HepG2 (cell line): Measurements from ENCODE around the gene NLRP13. TPM values are rescaled to one million over a fixed set of nuclear protein-coding genes. Genes with fewer than 3 reads are reported as not detected.

Experiments
- ATAC-seq: fragments of 200-7000 bp; cut with Tn5 transposase; 3 replicates; pipeline ENCODE4 v1.9.1; 2020; ENCODE audit warnings: mild to moderate bottlenecking, moderate library complexity
- BruUV-seq: library from RNA; stranded (reverse); fragments of 400-500 nt; replicated peaks from 2 replicates; lab custom pipeline; 2021; lab: Mats Ljungman, UMichigan
- CTCF ChIA-PET: fragments of 300-600 bp; formaldehyde crosslinking; extraction: SDS; loops from one replicate; lab custom pipeline; 2021; ENCODE audit warnings: low total read pairs, inconsistent platforms, low intra/inter-chr PET ratio; lab: Yijun Ruan, JAX
- POLR2A ChIA-PET: fragments of 350-600 bp; sonication (Branson Sonifier 250); formaldehyde crosslinking; loops from one replicate; lab custom pipeline; 2020; ENCODE audit warnings: antibody characterized with exemption, inconsistent platforms; lab: Yijun Ruan, JAX
- DNase-seq: peaks from one replicate; pipeline ENCODE4 v3.0.0-alpha.2; 2015; ENCODE audit warnings: low spot score
- FAIRE-seq: peaks from 3 replicates; lab custom pipeline; 2011; peaks lifted over from hg19 to GRCh38; lab: Jason Lieb, UNC
- H2AFZ ChIP-seq: one replicate; pipeline ENCODE4 v1.6.1; 2011; ENCODE audit warnings: low read length, inconsistent platforms
- H3K27ac ChIP-seq: fragments of 300-600 bp; 3 replicates; pipeline ENCODE4 v1.8.0; 2011; ENCODE audit warnings: mixed run types, mild to moderate bottlenecking, mixed read lengths, low read length, inconsistent platforms; ENCODE audit not compliant: insufficient read depth; ENCODE audit errors: extremely low read length
- H3K27me3 ChIP-seq, 2 experiments: fragments of 200-600 bp in 1 of 2; 2 replicates in 1 of 2; 3 replicates in 1 of 2; pipeline versions ENCODE4 v1.6.0 to v1.8.0; 2011; ENCODE audit warnings: low read length in 2 of 2, mild to moderate bottlenecking in 2 of 2, moderate library complexity in 2 of 2, inconsistent platforms in 1 of 2; ENCODE audit not compliant: insufficient read depth in 2 of 2, control insufficient read depth in 1 of 2
- H3K36me3 ChIP-seq, 2 experiments: fragments of 200-600 bp in 1 of 2; replicated peaks in 1 of 2; 2 replicates in 1 of 2; 3 replicates in 1 of 2; pipeline versions ENCODE4 v1.5.1 to v1.8.0; 2011; ENCODE audit warnings: low read length in 2 of 2, inconsistent platforms in 1 of 2; ENCODE audit not compliant: insufficient read depth in 2 of 2, control insufficient read depth in 1 of 2
- H3K4me1 ChIP-seq: 2 replicates; pipeline ENCODE4 v1.5.1; 2012; ENCODE audit warnings: low read length, inconsistent platforms; ENCODE audit not compliant: insufficient read depth
- H3K4me2 ChIP-seq: 2 replicates; pipeline ENCODE4 v1.6.0; 2011; ENCODE audit warnings: low read depth, low read length, inconsistent platforms
- H3K4me3 ChIP-seq, 3 experiments: fragments of 200-600 bp in 1 of 3; sonication (generic), shearing (Covaris generic) in 1 of 3; replicated peaks in 1 of 3; 2 replicates each; pipeline ENCODE4 v1.5.1; 2011 to 2016; ENCODE audit warnings: low read length in 3 of 3, inconsistent platforms in 2 of 3, low read depth in 2 of 3, mild to moderate bottlenecking in 2 of 3, control low read depth in 1 of 3, mixed read lengths in 1 of 3; ENCODE audit not compliant: insufficient read depth in 1 of 3
- H3K79me2 ChIP-seq: one replicate; pipeline ENCODE4 v1.6.1; 2011; ENCODE audit warnings: low read length, inconsistent platforms; ENCODE audit not compliant: insufficient read depth
- H3K9ac ChIP-seq: 2 replicates; pipeline ENCODE4 v1.6.0; 2011; ENCODE audit warnings: mild to moderate bottlenecking, low read depth, low read length, inconsistent platforms; ENCODE audit not compliant: insufficient read depth
- H3K9me3 ChIP-seq: 2 replicates; pipeline ENCODE4 v1.5.1; 2012; ENCODE audit warnings: mild to moderate bottlenecking, low read length
- H4K20me1 ChIP-seq: 2 replicates; pipeline ENCODE4 v1.6.0; 2011; ENCODE audit warnings: inconsistent platforms, mild to moderate bottlenecking, low read length, moderate library complexity; ENCODE audit not compliant: insufficient read depth
- HOXA3 ChIP-seq: sonication (generic); formaldehyde crosslinking; IDR thresholded peaks from 2 replicates; pipeline ENCODE4 v1.5.0; 2020; ENCODE audit warnings: missing genetic modification reagents
- KDM4B ChIP-seq: sonication (generic); formaldehyde crosslinking; IDR thresholded peaks from 2 replicates; pipeline ENCODE4 v1.4.0; 2020; ENCODE audit warnings: missing genetic modification reagents
- KLF13 ChIP-seq: sonication (generic); formaldehyde crosslinking; IDR thresholded peaks from 2 replicates; pipeline ENCODE4 v1.4.0; 2020; ENCODE audit warnings: mild to moderate bottlenecking, missing genetic modification reagents
- MAFF ChIP-seq: IDR thresholded peaks from 2 replicates; pipeline ENCODE4 v1.6.1; 2011; ENCODE audit warnings: low read depth, low read length, improper control_type of control experiment
- MEF2D ChIP-seq: sonication (generic); formaldehyde crosslinking; IDR thresholded peaks from 2 replicates; pipeline ENCODE4 v1.5.1; 2020; ENCODE audit warnings: mild to moderate bottlenecking, missing genetic modification reagents
- MYNN ChIP-seq: sonication (generic); formaldehyde crosslinking; IDR thresholded peaks from 2 replicates; pipeline ENCODE4 v1.4.0; 2020; ENCODE audit warnings: mild to moderate bottlenecking, low read depth, missing genetic modification reagents
- TAF1 ChIP-seq: sonication (generic); formaldehyde crosslinking; IDR thresholded peaks from 2 replicates; pipeline ENCODE4 v1.4.0; 2020; ENCODE audit warnings: missing genetic modification reagents
- XBP1 ChIP-seq: sonication (generic); formaldehyde crosslinking; IDR thresholded peaks from 2 replicates; pipeline ENCODE4 v1.5.0; 2020; ENCODE audit warnings: missing genetic modification reagents
- ZKSCAN8 ChIP-seq: IDR thresholded peaks from 2 replicates; pipeline ENCODE4 v1.6.1; 2016; ENCODE audit warnings: borderline replicate concordance, missing genetic modification reagents, missing compliant biosample characterization
- ZNF143 ChIP-seq: sonication (generic); formaldehyde crosslinking; IDR thresholded peaks from 2 replicates; pipeline ENCODE4 v1.4.0; 2020; ENCODE audit warnings: missing genetic modification reagents
- ZNF451 ChIP-seq: sonication (generic); formaldehyde crosslinking; IDR thresholded peaks from 2 replicates; pipeline ENCODE4 v1.5.0; 2020; ENCODE audit warnings: mild to moderate bottlenecking, missing genetic modification reagents
- WGBS: methylation state at CpG from one replicate; pipeline ENCODE4 v1.1.6; 2017; ENCODE audit warnings: low lambda C conversion rate; 5-methylcytosine and 5-hydroxymethylcytosine counted together
- in situ Hi-C: cut with HindIII; loops from 2 replicates; pipeline ENCODE4 v1.10.0; 2017; ENCODE audit warnings: low pct_unique_long_range_greater_than_20kb; ENCODE audit not compliant: extremely low pct_ligation_motif_present
- intact Hi-C: fragments of 100-400 bp; cut with micrococcal nuclease; formaldehyde crosslinking; loops from one replicate; pipeline ENCODE4 v1.10.0; 2022; ENCODE audit not compliant: unreplicated experiment
- polyA plus RNA-seq, 8 experiments: library from polyadenylated mRNA; depleted of rRNA in 3 of 8; stranded (reverse) in 7 of 8; unstranded in 1 of 8; fragments of >200 nt; fragmentation: Illumina TruSeq in 4 of 8; extraction: Trizol in 4 of 8; gene quantifications; 2 replicates each; pipeline versions ENCODE4 v1.2.1 to v1.2.3, GENCODE V29; 2011 to 2016; ENCODE audit warnings: low read depth in 4 of 8, missing spikeins in 1 of 8, mixed read lengths in 1 of 8; ENCODE audit not compliant: insufficient read depth in 1 of 8
- total RNA-seq, 5 experiments: library from RNA; depleted of rRNA; stranded (reverse); fragments of >200 nt; fragmentation: Illumina TruSeq; extraction: Trizol; gene quantifications; 2 replicates each; pipeline ENCODE4 v1.2.3, GENCODE V29; 2016; ENCODE audit warnings: low read depth in 1 of 5
- TF ChIP-seq, protein P1 (sequence below): sonication (generic); formaldehyde crosslinking; IDR thresholded peaks from 2 replicates; pipeline ENCODE4 v1.5.0; 2020; ENCODE audit warnings: missing genetic modification reagents
- TF ChIP-seq, protein P2 (sequence below): sonication (generic); formaldehyde crosslinking; IDR thresholded peaks from 2 replicates; pipeline ENCODE4 v1.4.0; 2020; ENCODE audit warnings: mild to moderate bottlenecking, missing genetic modification reagents
- TF ChIP-seq, protein P3 (sequence below): sonication (generic); formaldehyde crosslinking; IDR thresholded peaks from 2 replicates; pipeline ENCODE4 v1.9.0; 2021; ENCODE audit warnings: missing genetic modification reagents, borderline replicate concordance
- TF ChIP-seq, protein P4 (sequence below): sonication (generic); formaldehyde crosslinking; IDR thresholded peaks from 2 replicates; pipeline ENCODE4 v1.4.0; 2020; ENCODE audit warnings: missing genetic modification reagents, borderline replicate concordance
- TF ChIP-seq, protein P5 (sequence below): sonication (generic); formaldehyde crosslinking; IDR thresholded peaks from 2 replicates; pipeline ENCODE4 v1.5.0; 2020; ENCODE audit warnings: missing genetic modification reagents

The NLRP13 gene
- total and polyA plus RNA-seq, 2 of the 13 experiments (the other 11 are each of a cell fraction or from before 2014, with no cell fraction given): not detected

DNA sequence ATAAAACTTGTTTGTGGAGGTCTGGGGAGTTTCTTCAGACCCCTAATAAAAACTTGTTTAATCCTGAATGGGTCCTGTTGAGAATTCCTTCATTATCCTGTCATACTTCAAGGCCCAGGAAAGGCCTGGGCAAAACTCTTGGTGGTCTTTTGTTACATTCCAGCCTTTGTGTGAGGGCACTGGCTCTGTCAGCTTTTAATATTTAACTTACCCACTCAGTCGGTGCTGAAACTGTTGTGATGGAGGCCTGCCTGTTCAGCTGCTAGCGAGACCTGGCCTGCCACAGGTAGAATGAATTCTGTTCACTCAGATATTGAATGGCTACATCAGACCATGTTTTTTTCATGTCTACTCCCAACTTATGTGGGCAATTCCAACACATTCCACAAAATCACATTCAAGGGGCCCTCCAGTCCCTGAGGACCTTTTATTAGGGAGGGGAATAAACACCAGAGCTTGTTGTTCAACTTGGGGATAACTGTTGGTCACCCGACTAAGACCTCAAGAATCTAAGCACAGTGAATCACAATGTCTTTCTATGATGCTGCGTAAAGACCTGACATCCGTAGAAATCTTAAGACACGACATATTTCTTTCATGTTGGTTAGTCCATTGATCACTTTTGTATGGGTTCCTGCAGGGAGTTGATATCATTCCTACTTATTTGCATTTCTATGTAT, 28.0 kb upstream of the NLRP13 start:
- Histone ChIP-seq H3K4me2 (no peak overlapping the region), H3K4me1 (no peaks in the 10 kb centered on the region), H3K27me3 (peaks cover 2 to 24% of the 10 kb centered on the region in 2 experiments; a peak in 3 of 5 replicates), H3K27ac (no peak overlapping the region), H3K79me2 (no peaks in the 10 kb centered on the region), H3K4me3 (no peak overlapping the region), H3K36me3 (no peaks in the 10 kb centered on the region), H2AFZ (no peak overlapping the region), H3K9ac (no peak overlapping the region), H3K9me3 (no peaks in the 10 kb centered on the region), H4K20me1 (no peaks in the 10 kb centered on the region)
- DNase-seq: no peak
- no peak for ATAC-seq
- no peak for FAIRE-seq
- intact Hi-C loops (no loop called here), in situ Hi-C loops (no loop called here)
- ChIA-PET POLR2A (no interaction called here), CTCF (no interaction called here)
- WGBS: 32% methylated on average over 6 of the region's 6 CpGs
- TF ChIP-seq TAF1 (CRISPR knock-in tag): no peak
- no peak for TF ChIP-seq MYNN (CRISPR knock-in tag)
- no peak for TF ChIP-seq ZNF451 (CRISPR knock-in tag)
- TF ChIP-seq ZNF143 (CRISPR knock-in tag): no peak
- TF ChIP-seq, protein P1, sequence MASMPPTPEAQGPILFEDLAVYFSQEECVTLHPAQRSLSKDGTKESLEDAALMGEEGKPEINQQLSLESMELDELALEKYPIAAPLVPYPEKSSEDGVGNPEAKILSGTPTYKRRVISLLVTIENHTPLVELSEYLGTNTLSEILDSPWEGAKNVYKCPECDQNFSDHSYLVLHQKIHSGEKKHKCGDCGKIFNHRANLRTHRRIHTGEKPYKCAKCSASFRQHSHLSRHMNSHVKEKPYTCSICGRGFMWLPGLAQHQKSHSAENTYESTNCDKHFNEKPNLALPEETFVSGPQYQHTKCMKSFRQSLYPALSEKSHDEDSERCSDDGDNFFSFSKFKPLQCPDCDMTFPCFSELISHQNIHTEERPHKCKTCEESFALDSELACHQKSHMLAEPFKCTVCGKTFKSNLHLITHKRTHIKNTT: no peak
- TF ChIP-seq, protein P2, sequence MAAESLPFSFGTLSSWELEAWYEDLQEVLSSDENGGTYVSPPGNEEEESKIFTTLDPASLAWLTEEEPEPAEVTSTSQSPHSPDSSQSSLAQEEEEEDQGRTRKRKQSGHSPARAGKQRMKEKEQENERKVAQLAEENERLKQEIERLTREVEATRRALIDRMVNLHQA (CRISPR knock-in tag): no peak
- TF ChIP-seq ZKSCAN8 (CRISPR knock-in tag): no peak
- no peak for TF ChIP-seq KDM4B
- TF ChIP-seq KLF13 (CRISPR knock-in tag): no peak
- TF ChIP-seq, protein P3, sequence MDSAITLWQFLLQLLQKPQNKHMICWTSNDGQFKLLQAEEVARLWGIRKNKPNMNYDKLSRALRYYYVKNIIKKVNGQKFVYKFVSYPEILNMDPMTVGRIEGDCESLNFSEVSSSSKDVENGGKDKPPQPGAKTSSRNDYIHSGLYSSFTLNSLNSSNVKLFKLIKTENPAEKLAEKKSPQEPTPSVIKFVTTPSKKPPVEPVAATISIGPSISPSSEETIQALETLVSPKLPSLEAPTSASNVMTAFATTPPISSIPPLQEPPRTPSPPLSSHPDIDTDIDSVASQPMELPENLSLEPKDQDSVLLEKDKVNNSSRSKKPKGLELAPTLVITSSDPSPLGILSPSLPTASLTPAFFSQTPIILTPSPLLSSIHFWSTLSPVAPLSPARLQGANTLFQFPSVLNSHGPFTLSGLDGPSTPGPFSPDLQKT: no peak
- no peak for TF ChIP-seq HOXA3 (CRISPR knock-in tag)
- TF ChIP-seq, protein P4, sequence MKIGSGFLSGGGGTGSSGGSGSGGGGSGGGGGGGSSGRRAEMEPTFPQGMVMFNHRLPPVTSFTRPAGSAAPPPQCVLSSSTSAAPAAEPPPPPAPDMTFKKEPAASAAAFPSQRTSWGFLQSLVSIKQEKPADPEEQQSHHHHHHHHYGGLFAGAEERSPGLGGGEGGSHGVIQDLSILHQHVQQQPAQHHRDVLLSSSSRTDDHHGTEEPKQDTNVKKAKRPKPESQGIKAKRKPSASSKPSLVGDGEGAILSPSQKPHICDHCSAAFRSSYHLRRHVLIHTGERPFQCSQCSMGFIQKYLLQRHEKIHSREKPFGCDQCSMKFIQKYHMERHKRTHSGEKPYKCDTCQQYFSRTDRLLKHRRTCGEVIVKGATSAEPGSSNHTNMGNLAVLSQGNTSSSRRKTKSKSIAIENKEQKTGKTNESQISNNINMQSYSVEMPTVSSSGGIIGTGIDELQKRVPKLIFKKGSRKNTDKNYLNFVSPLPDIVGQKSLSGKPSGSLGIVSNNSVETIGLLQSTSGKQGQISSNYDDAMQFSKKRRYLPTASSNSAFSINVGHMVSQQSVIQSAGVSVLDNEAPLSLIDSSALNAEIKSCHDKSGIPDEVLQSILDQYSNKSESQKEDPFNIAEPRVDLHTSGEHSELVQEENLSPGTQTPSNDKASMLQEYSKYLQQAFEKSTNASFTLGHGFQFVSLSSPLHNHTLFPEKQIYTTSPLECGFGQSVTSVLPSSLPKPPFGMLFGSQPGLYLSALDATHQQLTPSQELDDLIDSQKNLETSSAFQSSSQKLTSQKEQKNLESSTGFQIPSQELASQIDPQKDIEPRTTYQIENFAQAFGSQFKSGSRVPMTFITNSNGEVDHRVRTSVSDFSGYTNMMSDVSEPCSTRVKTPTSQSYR (CRISPR knock-in tag): no peak
- no peak for TF ChIP-seq XBP1 (CRISPR knock-in tag)
- TF ChIP-seq MAFF: no peak
- TF ChIP-seq, protein P5, sequence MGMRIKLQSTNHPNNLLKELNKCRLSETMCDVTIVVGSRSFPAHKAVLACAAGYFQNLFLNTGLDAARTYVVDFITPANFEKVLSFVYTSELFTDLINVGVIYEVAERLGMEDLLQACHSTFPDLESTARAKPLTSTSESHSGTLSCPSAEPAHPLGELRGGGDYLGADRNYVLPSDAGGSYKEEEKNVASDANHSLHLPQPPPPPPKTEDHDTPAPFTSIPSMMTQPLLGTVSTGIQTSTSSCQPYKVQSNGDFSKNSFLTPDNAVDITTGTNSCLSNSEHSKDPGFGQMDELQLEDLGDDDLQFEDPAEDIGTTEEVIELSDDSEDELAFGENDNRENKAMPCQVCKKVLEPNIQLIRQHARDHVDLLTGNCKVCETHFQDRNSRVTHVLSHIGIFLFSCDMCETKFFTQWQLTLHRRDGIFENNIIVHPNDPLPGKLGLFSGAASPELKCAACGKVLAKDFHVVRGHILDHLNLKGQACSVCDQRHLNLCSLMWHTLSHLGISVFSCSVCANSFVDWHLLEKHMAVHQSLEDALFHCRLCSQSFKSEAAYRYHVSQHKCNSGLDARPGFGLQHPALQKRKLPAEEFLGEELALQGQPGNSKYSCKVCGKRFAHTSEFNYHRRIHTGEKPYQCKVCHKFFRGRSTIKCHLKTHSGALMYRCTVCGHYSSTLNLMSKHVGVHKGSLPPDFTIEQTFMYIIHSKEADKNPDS (CRISPR knock-in tag): no peak
- no peak for TF ChIP-seq MEF2D (CRISPR knock-in tag)
- no TSS peak for BruUV-seq
